GM18511 (cell line): ENCODE measurements around the gene PSMC3IP.

Experiments used
- ATAC-seq: cut with Tn5 transposase; IDR thresholded peaks from one replicate; pipeline ENCODE4 v1.9.1; 2021; ENCODE audit warnings: mild to moderate bottlenecking, moderate library complexity; ENCODE audit not compliant: unreplicated experiment

PSMC3IP gene

GRCh38 chr17:42586514-42587230 is 9.1 kb upstream of the PSMC3IP start:
- ATAC-seq = peak; percentile 50

- ATAC-seq = no peak
Measured at GRCh38 chr17:42585353-42585752, 7.8 kb upstream of the PSMC3IP start.

GRCh38 chr17:42584880-42585279 is 7.4 kb upstream of the PSMC3IP start:
- ATAC-seq = no peak

- no peak for ATAC-seq
Measured at GRCh38 chr17:42581744-42582270, 4.3 kb upstream of the PSMC3IP start.

GRCh38 chr17:42579794-42580551 is 2.4 kb upstream of the PSMC3IP start:
- ATAC-seq = no peak

GRCh38 chr17:42578282-42578869 is 847 bp upstream of the PSMC3IP start:
- ATAC-seq = peak; percentile 65

GRCh38 chr17:42577140-42577531 is 393 bp downstream of the PSMC3IP start:
- peak; percentile 7 for ATAC-seq

- no peak for ATAC-seq
Measured at GRCh38 chr17:42574463-42574862, 3.1 kb downstream of the PSMC3IP start.

GRCh38 chr17:42573095-42573494 is 4.4 kb downstream of the PSMC3IP start:
- no peak for ATAC-seq

- ATAC-seq = no peak
Measured at GRCh38 chr17:42571435-42572225, 5.9 kb downstream of the PSMC3IP start.

GRCh38 chr17:42568341-42569111 is 9.0 kb downstream of the PSMC3IP start:
- no peak for ATAC-seq

GRCh38 chr17:42566883-42567573 is 10.5 kb downstream of the PSMC3IP start, which contains the start of gene MLX:
Gene MLX (plus strand): TSS chr17:42567100. CDS start chr17:42567125, 25 bp downstream.
- no peak for ATAC-seq

GRCh38 chr17:42566215-42566882 is 11.2 kb downstream of the PSMC3IP start:
- no peak for ATAC-seq

GRCh38 chr17:42565523-42566214 is 11.9 kb downstream of the PSMC3IP start:
- no peak for ATAC-seq

GRCh38 chr17:42564815-42565522 is 12.6 kb downstream of the PSMC3IP start:
- ATAC-seq = no peak

- no peak for ATAC-seq
Measured at GRCh38 chr17:42563950-42564349, 13.6 kb downstream of the PSMC3IP start.

GRCh38 chr17:42563543-42563942 is 14.0 kb downstream of the PSMC3IP start:
- ATAC-seq = no peak

- ATAC-seq = no peak
Measured at GRCh38 chr17:42563143-42563509, 14.4 kb downstream of the PSMC3IP start.
